HG03066 (cell line): Measurements from ENCODE around the gene PYGB.

Source experiments
- ATAC-seq: cut with Tn5 transposase; IDR thresholded peaks from one replicate; pipeline ENCODE4 v1.9.1; 2021; ENCODE audit warnings: low read depth; ENCODE audit not compliant: unreplicated experiment

PYGB gene

DNA sequence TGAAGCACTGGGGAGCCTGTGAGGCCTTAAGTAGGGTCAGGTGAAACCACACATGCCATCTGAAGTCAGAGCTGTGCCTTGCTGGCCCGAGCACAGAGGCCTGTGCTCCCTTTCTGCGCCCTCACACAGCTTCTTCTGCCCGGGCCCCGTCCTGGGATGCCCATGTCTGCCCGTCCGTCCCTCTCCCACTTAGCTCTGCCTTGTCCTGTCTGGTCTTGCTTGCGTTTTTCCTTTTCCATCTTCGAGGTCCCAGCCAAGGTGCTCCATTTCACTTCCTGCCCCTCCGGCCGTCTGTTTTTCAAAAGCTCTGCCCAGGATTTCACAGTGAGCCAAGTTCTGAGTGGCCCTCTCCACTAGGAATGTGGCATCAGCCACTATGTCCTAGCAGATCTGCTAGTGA lies 45.6 kb downstream of the PYGB start:
- no peak for ATAC-seq

DNA sequence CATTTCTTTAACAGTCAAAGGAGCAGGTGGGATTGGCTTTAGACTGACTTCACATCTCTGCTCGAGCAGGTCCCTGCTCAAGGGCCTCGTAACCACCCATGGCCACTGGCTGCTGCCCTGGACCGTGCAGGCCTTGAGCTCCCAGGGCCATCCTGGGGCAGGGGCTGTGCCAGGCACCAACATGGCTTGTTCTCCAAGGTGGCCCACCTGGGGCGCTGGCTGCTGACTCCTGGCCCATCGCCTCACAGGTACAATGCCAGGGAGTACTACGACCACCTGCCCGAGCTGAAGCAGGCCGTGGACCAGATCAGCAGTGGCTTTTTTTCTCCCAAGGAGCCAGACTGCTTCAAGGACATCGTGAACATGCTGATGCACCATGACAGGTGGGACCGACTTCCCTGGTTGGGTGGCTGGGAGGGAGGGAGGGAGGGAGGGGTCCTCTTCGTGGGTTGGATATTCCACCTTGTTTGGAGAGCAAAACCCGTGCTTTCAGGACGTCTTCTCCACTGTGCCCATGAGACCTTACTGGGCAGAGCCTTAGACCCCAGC lies 46.1 kb downstream of the PYGB start:
- no peak for ATAC-seq

GRCh38 chr20:25294459-25295385 lies 46.8 kb downstream of the PYGB start:
- ATAC-seq = no peak

- no peak for ATAC-seq
These were observed 47.7 kb downstream of the PYGB start for GRCh38 chr20:25295386-25296093.

GRCh38 chr20:25296094-25297093 lies 48.5 kb downstream of the PYGB start:
- peak; percentile 17 for ATAC-seq

DNA sequence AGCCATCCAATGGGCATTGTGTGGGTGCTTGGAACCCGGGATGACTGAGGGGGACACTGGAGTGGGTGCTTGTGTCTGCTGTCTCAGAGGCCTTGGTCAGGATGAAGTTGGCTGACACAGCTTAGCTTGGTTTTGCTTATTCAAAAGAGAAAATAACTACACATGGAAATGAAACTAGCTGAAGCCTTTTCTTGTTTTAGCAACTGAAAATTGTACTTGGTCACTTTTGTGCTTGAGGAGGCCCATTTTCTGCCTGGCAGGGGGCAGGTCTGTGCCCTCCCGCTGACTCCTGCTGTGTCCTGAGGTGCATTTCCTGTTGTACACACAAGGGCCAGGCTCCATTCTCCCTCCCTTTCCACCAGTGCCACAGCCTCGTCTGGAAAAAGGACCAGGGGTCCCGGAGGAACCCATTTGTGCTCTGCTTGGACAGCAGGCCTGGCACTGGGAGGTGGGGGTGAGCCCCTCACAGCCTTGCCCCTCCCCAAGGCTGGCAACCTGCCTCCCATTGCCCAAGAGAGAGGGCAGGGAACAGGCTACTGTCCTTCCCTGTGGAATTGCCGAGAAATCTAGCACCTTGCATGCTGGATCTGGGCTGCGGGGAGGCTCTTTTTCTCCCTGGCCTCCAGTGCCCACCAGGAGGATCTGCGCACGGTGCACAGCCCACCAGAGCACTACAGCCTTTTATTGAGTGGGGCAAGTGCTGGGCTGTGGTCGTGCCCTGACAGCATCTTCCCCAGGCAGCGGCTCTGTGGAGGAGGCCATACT lies 49.4 kb downstream of the PYGB start:
- ATAC-seq = peak; percentile 75

- no peak for ATAC-seq
These were observed 51.9 kb downstream of the PYGB start for GRCh38 chr20:25299806-25300205.

GRCh38 chr20:25300496-25301170 lies 52.7 kb downstream of the PYGB start:
- ATAC-seq = no peak

DNA sequence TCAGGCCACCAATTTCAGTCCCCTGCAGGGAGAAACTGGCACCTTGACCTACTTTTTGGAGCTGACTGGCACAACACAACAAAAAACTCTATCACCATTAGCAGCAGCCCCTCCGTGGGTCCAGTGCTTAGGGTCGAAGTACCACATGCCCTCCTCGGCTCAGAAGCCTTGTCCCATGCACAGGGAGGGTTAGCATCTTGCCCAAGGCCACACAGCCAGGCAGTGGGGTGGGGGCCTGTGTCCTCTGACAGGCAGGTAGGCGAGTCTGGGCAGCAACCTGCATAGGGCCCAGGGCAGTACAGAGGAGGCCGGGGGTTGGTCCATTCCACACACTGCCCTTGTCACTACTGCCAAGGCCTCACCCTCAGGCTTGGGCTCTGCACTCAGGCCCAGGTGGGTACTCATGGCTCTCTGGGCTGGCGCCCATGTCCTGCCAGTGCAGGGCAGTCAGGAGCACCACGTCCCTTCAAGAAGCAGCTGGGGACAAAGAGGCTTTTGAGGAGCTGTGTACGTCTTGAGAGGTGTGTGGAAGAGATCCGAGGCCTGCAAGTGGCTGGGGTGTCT lies 53.6 kb downstream of the PYGB start:
- no peak for ATAC-seq

DNA sequence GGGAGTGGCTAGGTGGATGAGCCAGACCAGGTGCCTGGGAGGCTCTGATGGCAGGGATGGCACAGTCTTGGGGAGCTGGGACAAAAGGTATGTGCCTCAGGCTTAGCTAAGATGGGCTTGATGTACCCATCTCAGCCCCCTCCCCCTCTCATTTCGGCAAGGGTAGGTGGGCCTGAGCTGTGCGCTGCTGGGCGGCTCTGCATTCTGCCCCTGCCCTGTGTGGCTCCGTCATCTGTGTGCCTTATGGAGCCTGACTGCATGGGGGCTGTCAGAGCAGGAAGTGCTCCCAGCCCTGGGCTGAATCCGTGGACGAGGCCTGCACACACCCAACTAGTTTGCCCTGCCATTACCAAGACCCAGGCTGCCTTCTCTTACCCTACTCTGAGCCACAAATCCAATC lies 54.7 kb downstream of the PYGB start:
- ATAC-seq = no peak

DNA sequence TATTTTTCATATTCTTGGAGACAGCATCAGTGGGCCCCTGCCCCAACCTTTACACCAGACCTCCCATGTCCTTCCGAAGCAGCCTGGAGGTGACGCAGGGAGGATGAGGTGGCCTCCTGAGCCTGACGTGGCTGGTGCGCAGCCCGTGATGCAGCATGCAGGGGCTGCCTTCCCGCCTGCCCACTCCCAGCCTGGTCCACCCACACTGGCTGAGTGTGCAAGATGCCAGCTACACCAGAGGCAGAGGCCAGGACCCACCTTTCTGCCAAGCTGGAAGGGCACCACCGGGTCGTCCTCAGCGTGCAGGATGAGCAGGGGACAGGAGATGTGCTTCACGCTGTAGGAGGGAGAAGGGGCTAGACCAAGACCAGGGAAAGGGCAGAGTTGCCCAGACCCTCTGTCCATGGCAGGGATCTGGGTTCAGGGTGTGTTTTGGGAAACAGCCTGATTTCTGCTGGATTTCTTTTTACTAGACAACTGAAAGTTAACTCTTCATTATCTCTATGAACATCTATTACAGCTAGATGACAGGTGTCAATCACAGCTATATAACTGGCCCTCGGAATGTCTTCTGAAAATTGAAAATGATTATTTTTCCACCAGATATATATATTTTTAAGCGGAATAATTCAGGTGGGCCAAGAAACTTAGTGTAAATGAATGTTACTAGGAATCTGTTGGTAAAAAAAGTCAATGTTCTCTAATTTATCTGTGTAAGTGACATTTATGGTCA lies 55.6 kb downstream of the PYGB start:
- no peak for ATAC-seq

GRCh38 chr20:25304025-25304549 lies 56.2 kb downstream of the PYGB start:
- ATAC-seq = no peak

DNA sequence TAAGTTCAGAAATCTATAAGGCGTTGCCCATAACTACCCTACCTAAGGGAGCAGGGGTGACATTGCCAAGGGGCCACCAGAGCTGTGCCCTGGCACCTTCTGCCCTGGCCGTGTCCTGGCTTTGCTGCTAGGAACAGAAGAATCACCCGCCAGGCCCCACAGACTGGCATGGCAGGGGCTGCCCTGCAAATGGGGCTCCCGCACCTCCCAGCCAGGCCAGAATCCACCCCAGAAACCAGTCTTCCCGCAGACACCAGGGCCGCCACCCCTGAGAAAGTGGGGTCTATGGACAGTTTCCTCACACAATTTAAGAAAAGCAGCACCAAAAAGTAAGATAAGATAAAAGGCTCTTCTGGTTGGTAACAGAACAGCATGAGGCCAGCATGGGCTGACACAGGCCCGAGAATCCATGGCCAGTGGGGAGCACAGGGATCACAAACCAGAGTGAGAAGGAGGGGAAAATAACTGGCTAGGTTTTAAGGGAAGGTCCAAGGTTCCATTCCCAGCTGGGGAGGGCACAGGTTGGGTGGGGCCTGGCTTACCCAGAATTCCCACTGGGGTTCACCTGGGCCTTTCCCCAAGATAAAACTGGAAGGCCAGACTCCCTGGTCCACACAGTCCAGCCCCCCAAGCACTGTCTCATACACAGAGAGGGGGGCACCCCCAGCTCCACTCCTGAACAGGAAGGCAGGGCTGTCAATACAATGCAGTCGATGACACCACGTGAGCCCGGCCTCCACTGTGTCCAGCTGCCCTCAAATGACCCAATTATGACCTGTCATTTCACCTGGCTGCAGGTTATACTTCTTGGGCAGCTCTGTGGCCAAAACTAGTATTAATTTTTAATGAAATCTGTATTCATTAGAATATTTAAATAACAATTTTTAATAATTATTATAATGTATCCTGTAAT lies 59.4 kb downstream of the PYGB start:
- ATAC-seq = no peak

GRCh38 chr20:25308083-25308491 lies 60.2 kb downstream of the PYGB start:
- ATAC-seq = no peak

GRCh38 chr20:25308671-25309394 lies 60.9 kb downstream of the PYGB start:
- no peak for ATAC-seq
